ENCODE data around the gene TMEM143.
"Not testable (repeated sequence)": the region's sequence is repeated elsewhere in the genome, so short reads cannot be mapped to it uniquely, and the experiment has no call there.

Gene TMEM143

DNA sequence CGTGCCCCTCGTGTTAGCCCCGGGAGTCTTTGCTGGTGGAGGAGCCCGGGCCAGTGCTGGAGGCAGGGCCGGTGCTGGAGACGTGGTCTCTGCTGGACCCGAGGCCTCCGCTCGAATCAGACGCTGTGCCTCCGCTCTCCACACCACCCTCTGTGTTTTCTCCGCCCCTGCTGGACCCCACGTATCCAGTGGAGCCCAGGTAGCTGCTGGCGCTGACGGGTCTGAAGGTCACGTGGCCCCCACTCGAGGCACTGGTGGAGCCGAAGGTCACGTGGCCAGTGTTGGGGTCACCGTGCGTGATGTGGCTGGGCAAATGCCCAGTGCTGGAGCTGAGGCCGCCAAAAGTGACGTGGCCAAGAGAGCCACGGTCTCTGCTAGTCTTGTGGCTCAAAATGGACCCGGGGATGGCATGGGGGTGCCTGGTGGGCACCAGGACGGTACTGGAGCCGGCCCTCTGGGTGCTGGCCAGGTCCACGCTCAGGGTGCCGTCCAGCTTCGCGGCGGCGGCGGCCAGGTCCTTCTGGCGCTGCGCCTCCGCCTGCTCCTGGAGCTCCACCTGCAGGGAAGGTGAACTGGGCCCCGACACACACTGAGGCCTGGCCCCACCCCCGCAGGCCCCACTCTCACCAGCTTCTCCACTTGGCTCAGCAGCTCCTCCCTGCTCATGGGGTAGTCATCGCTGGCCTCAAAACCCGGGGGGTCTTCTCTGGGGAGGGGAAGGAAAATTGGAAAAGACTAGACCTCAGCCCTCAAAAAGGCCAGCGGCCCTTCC, 66.6 kb downstream of the TMEM143 start:
- DNase-seq (ENCODE audit: low read depth), result no peak

DNA sequence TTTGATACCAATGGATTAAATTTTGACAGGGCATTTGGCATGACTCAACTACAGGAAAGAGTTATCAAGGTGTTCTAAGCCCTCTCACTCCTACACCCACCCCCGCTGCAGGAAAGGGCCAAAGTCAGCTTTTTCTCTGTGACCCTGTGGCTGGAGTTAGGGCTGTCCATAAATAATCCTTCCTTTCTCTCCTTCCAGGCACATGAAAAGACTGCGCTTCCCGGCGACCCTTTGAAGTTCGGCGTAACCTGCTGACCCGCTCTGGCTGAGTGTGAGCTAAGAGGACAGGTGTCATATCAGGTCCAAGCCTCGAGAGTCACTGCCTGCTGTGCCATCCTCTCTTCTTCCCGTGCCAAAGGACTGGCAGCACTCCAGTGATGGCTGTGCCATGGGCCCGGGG, 68.3 kb downstream of the TMEM143 start:
- DNase-seq (ENCODE audit: low read depth), result no peak

GRCh38 chr19:48292798-48293197, 70.9 kb downstream of the TMEM143 start:
- DNase-seq (ENCODE audit: low read depth), result peak; percentile 92

- DNase-seq (ENCODE audit: low read depth), result not testable (repeated sequence)
Observed at GRCh38 chr19:48291489-48291815, 72.3 kb downstream of the TMEM143 start.

- peak; percentile 86 for DNase-seq (ENCODE audit: low read depth)
Observed at GRCh38 chr19:48290771-48291488, 72.8 kb downstream of the TMEM143 start.

DNA sequence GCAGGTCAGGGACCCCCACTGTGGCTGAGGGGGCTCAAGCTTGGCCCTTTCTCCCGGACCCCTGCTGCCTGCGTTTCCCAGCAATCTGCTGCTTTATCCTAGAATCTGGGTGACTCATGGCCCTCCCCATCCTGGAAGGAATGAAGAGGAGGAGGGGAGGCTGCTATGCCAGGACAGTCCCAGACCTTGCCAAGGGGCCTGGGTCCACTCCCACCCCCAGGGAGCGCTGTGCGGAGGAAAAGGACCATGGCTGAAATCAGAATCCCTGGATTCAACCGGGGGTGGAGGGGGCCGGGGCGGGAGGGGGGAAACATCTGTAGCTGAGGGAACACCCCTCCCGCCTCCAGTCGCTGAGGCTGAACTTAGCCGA, 73.4 kb downstream of the TMEM143 start:
- DNase-seq (ENCODE audit: low read depth), result peak; percentile 86

- no peak for DNase-seq (ENCODE audit: low read depth)
Observed at GRCh38 chr19:48287748-48288147, 76.0 kb downstream of the TMEM143 start.

DNA sequence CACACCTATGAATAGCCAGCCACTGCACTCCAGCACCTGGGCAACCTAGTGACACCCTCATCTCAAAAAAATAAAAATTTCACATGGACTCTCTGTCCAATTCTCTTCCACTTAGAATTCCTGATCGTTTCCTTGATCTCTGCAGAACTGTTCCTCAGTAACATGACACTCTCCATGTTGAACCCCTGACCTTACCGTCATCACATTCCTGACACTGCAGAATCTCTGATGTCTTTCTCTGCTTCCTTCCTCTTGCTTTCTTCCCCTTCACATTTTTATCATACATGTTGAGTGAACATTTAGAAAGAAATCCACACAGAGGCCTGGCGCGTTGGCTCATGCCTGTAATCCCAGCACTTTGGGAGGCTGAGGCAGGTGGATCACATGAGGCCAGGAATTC, 78.8 kb downstream of the TMEM143 start:
- peak; percentile 50 for DNase-seq (ENCODE audit: low read depth)

DNA sequence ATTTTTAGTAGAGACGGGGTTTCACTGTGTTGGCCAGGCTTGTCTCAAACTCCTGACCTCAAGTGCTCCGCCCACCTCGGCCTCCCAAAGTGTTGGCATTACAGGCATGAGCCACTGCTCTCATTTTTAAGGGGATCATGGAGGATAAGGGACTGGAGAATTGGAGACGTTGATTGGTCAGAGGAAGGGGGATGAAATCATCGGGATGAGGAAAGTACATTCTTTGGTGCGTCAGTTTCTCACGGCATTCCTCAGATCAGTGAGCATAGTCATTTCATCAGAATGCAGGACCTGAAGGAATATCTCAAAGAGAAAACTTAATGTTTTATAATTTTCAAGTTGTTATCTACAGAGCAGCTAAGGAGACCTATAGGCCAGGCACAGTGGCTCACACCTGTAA, 79.8 kb downstream of the TMEM143 start:
- DNase-seq (ENCODE audit: low read depth), result peak; percentile 98

Measured in ELR (cell line).